Spleen (tissue), 7 donors: ENCODE data around the gene USHBP1.

Experiments
- POLR2A ChIP-seq, 3 donors: fragments of 450-650 bp; IDR thresholded peaks; one replicate each; pipeline ENCODE4 v1.5.1; 2017; ENCODE audit warnings: antibody characterized with exemption in 3 of 3, mild to moderate bottlenecking in 1 of 3
- POLR2AphosphoS5 ChIP-seq, 3 donors: sonication (generic); formaldehyde crosslinking; IDR thresholded peaks; one replicate each; pipeline ENCODE4 v1.5.1; 2017; ENCODE audit warnings: antibody characterized with exemption in 3 of 3
- TF ChIP-seq, protein P1 (sequence below), 11 experiments: fragments of 200-600 bp in 7 of 11; fragments of 450-650 bp in 4 of 11; sonication (generic) in 4 of 11; IDR thresholded peaks in 8 of 11; conservative IDR thresholded peaks in 3 of 11; 1 replicate in 7 of 11; 2 replicates in 4 of 11; pipeline versions ENCODE4 v1.4.0 to v1.8.0; 2016 to 2021; ENCODE audit warnings: antibody characterized with exemption in 11 of 11, inconsistent platforms in 4 of 11, mild to moderate bottlenecking in 1 of 11
- donor health status: DM: no; HTN: no; CAD: no; lungs with moderate emphysema.
- donor health status: DM: no; HTN: no; CAD: no.
- donor health status: DM: no; HTN: no; CAD: no.

DNA sequence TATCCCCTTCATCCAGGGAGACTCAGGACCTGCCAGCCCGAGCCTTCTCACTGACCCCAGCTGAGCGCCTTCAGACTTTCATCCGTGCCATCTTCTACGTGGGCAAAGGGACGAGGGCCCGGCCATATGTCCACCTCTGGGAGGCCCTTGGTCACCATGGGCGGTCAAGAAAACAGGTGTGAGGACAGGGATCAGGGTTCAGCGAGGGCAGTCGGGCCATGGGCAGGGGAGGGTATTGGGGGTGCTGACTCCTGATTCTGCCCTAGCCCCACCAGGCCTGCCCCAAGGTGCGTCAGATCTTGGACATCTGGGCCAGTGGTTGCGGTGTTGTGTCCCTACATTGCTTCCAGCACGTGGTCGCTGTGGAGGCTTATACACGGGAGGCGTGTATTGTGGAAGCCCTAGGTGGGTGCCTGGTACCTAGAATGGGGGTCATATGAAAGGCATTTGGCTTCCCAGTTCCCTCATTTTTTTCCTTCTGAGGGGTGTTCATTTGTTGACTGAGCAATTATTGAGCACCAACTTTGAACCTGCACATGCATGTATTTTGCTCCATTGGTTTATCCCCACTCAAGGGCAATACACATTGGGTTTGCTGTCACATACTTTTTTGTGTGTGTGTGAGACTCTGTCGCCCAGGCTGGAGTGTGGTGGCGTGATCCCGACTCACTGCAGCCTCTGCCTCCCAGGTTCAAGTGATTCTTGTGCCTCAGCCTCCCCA is 21.0 kb upstream of the USHBP1 start:
- TF ChIP-seq, protein P1, sequence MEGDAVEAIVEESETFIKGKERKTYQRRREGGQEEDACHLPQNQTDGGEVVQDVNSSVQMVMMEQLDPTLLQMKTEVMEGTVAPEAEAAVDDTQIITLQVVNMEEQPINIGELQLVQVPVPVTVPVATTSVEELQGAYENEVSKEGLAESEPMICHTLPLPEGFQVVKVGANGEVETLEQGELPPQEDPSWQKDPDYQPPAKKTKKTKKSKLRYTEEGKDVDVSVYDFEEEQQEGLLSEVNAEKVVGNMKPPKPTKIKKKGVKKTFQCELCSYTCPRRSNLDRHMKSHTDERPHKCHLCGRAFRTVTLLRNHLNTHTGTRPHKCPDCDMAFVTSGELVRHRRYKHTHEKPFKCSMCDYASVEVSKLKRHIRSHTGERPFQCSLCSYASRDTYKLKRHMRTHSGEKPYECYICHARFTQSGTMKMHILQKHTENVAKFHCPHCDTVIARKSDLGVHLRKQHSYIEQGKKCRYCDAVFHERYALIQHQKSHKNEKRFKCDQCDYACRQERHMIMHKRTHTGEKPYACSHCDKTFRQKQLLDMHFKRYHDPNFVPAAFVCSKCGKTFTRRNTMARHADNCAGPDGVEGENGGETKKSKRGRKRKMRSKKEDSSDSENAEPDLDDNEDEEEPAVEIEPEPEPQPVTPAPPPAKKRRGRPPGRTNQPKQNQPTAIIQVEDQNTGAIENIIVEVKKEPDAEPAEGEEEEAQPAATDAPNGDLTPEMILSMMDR (IDR thresholded peaks at IDR 0.05 in 8 of 11, conservative IDR thresholded peaks at IDR 0.05 in 3 of 11): no peak
- TF ChIP-seq POLR2AphosphoS5 (IDR thresholded peaks at IDR 0.05) (no peak), POLR2A (IDR thresholded peaks at IDR 0.05) (no peak)
